BJ (cell line): ENCODE data around the gene SLAMF7. TPM values are rescaled to one million over a fixed set of nuclear protein-coding genes. Genes with fewer than 3 reads are reported as not detected.

Experiments
- CTCF ChIA-PET: fragments of 350-600 bp; formaldehyde crosslinking; extraction: SDS; loops from one replicate; lab custom pipeline; 2021; ENCODE audit warnings: antibody characterized with exemption, inconsistent platforms; lab: Yijun Ruan, JAX
- POLR2A ChIA-PET: fragments of 300-600 bp; sonication (Branson Sonifier 250); formaldehyde crosslinking; extraction: SDS; loops from one replicate; lab custom pipeline; 2021; ENCODE audit warnings: antibody characterized with exemption; lab: Charles Lee
- DNase-seq: peaks from one replicate; pipeline ENCODE4 v3.0.0-alpha.2; 2011; ENCODE audit warnings: low read depth
- H3K27me3 ChIP-seq: 2 replicates; pipeline ENCODE4 v1.6.0; 2011; ENCODE audit warnings: low read length; ENCODE audit not compliant: control insufficient read depth, insufficient read depth
- H3K36me3 ChIP-seq: 2 replicates; pipeline ENCODE4 v1.5.1; 2011; ENCODE audit warnings: low read length; ENCODE audit not compliant: control insufficient read depth, insufficient read depth
- H3K4me3 ChIP-seq: 2 replicates; pipeline ENCODE4 v1.5.1; 2011; ENCODE audit warnings: low read depth, mild to moderate bottlenecking, control low read depth, low read length
- polyA plus RNA-seq: library from polyadenylated mRNA; depleted of rRNA; stranded (reverse); fragments of >200 nt; gene quantifications from 2 replicates; pipeline ENCODE4 v1.2.3, GENCODE V29; 2011
- TF ChIP-seq, protein P1 (sequence below): IDR thresholded peaks from 2 replicates; pipeline ENCODE4 v1.5.1; 2011; ENCODE audit warnings: low read depth, mild to moderate bottlenecking, control low read depth, inconsistent platforms, low read length, moderate library complexity; ENCODE audit not compliant: insufficient read depth

The SLAMF7 gene
- polyA plus RNA-seq, 1 experiment = not detected

DNA sequence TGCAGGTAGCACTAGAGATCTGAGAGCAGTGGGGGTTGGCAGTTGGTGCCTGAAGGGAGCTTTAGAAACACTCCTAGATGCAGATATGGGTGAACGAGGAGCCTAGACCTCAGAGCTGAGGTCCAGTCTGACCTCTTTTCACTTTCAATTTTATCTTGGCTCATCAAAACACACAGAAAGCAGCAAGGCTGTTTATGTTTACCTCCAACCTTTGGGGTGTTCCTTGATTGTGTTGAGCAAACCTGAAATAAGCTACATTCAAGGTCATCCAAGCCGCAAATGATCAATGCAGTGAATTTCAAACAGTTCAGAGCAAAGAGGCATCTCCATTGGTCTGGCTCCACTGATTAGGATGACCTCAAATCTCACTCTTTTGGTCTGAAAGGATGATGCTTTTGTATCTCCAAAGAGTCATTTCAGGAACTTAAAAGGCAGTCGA lies 58.2 kb downstream of the SLAMF7 start:
- CTCF ChIA-PET = no interaction called here
- TF ChIP-seq, protein P1, sequence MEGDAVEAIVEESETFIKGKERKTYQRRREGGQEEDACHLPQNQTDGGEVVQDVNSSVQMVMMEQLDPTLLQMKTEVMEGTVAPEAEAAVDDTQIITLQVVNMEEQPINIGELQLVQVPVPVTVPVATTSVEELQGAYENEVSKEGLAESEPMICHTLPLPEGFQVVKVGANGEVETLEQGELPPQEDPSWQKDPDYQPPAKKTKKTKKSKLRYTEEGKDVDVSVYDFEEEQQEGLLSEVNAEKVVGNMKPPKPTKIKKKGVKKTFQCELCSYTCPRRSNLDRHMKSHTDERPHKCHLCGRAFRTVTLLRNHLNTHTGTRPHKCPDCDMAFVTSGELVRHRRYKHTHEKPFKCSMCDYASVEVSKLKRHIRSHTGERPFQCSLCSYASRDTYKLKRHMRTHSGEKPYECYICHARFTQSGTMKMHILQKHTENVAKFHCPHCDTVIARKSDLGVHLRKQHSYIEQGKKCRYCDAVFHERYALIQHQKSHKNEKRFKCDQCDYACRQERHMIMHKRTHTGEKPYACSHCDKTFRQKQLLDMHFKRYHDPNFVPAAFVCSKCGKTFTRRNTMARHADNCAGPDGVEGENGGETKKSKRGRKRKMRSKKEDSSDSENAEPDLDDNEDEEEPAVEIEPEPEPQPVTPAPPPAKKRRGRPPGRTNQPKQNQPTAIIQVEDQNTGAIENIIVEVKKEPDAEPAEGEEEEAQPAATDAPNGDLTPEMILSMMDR = no peak
- no peak for DNase-seq

DNA sequence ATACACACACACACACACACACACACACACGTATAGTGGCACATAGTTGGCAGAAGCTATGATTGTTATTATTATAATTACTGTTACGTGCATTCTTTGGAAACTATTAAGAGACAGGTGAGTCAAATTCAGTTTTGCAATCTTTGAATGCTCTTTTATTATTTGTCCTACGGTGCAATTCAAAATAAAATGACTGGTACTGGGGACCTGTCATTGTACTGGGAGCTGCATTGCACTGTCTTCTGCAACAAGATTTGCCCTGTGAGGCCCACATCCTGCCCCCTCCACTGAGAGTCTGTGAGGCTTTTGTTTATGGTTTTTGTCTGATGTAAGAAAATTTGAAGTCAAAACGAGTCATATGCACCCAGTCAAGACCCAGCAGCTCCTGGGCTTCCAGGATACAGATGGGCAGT lies 58.8 kb downstream of the SLAMF7 start:
- TF ChIP-seq, protein P1 = no peak
- no peaks in the 10 kb centered on the region for H3K27me3 ChIP-seq
- H3K4me3 ChIP-seq = no peak overlapping the region
- POLR2A ChIA-PET = no interaction called here
- H3K36me3 ChIP-seq = no peaks in the 10 kb centered on the region
- DNase-seq = no peak
- CTCF ChIA-PET = interaction anchor here (0.9 to 1.7 kb wide), 2 partner anchors 24 to 154 kb away, joined by 3 to 4 read pairs; no protein-coding TSS in a partner anchor

More for the DNA sequence above, 58.2 kb downstream of the SLAMF7 start:
- POLR2A ChIA-PET = no interaction called here
- Histone ChIP-seq H3K4me3 (no peak overlapping the region), H3K36me3 (no peaks in the 10 kb centered on the region), H3K27me3 (no peaks in the 10 kb centered on the region)

DNA sequence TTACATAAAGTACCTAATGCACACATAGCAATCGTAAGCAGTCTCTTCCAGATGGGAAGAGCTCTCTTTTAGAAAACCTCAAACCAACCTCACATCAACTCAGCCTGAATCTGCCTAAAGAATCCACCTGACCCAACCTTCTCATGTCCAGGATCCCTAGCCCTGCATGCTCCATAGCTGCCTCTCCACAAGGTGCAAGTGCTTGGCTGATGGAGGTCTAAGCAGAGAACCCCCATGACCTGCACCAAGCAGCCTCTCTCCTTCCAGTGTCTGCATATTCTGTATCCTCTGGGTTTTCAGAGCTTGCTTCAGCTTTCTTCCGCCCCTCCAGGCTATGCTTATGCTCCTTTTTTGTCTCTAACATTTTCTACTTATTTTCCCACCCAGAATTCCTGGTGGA lies 59.4 kb downstream of the SLAMF7 start:
- POLR2A ChIA-PET = no interaction called here
- H3K36me3 ChIP-seq = no peaks in the 10 kb centered on the region
- DNase-seq = no peak
- TF ChIP-seq, protein P1 = no peak
- CTCF ChIA-PET = interaction anchor here (0.9 to 1.7 kb wide), 2 partner anchors 23 to 153 kb away, joined by 3 to 4 read pairs; no protein-coding TSS in a partner anchor
- no peak overlapping the region for H3K4me3 ChIP-seq
- H3K27me3 ChIP-seq = no peaks in the 10 kb centered on the region

DNA sequence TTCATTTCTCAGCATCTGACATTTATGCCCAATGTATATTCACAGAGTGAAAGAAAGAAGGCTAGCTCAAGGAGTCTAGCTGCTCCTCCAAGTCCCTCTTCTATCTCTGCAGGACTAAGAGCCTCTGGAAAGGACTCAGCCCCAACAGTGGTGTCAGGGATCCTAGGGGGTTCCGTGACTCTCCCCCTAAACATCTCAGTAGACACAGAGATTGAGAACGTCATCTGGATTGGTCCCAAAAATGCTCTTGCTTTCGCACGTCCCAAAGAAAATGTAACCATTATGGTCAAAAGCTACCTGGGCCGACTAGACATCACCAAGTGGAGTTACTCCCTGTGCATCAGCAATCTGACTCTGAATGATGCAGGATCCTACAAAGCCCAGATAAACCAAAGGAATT lies 60.6 kb downstream of the SLAMF7 start:
- DNase-seq = no peak
- H3K36me3 ChIP-seq = no peaks in the 10 kb centered on the region
- TF ChIP-seq, protein P1 = no peak
- no peaks in the 10 kb centered on the region for H3K27me3 ChIP-seq
- ChIA-PET CTCF (interaction anchor here (1.7 kb wide), 1 partner anchor 22 kb away, joined by 4 read pairs; no protein-coding TSS in a partner anchor), POLR2A (no interaction called here)
- no peak overlapping the region for H3K4me3 ChIP-seq

DNA sequence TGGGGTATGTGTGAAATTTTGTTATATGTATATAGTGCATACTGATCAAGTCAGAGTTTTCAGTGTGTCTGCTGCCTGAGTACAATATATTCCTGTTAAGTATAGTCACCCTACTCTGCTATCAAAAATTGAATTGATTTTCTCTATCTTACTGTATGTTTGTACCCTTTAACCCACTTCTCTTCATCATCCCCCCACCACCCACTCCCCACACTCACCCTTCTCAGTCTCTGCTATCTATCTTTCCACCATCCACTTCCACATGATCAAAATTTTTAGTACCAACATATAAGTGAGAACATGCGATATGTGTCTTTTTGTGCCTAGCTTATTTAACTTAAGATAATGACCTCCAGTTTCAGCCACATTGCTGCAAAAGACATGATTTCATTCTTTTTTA lies 61.1 kb downstream of the SLAMF7 start:
- H3K27me3 ChIP-seq = no peaks in the 10 kb centered on the region
- TF ChIP-seq, protein P1 = no peak
- H3K36me3 ChIP-seq = no peaks in the 10 kb centered on the region
- POLR2A ChIA-PET = no interaction called here
- no peak overlapping the region for H3K4me3 ChIP-seq
- no peak for DNase-seq
- CTCF ChIA-PET = no interaction called here
